A673 (cell line): Measurements from ENCODE around the gene HOXB1.

Experiments
- EZH2 ChIP-seq: fragments of 200-600 bp; sonication (generic); IDR thresholded peaks from 2 replicates; pipeline ENCODE4 v1.6.1; 2017; ENCODE audit warnings: borderline replicate concordance, low read depth, mild to moderate bottlenecking, mixed read lengths, antibody characterized with exemption, low read length; ENCODE audit not compliant: poor library complexity, severe bottlenecking
- TF ChIP-seq, protein P1 (sequence below): fragments of 300-800, 200-600 bp; sonication (generic); conservative IDR thresholded peaks from 2 replicates; pipeline ENCODE4 v1.5.1; 2017; ENCODE audit warnings: low read depth, mild to moderate bottlenecking, antibody characterized with exemption, low read length, moderate library complexity, mixed read lengths

DNA sequence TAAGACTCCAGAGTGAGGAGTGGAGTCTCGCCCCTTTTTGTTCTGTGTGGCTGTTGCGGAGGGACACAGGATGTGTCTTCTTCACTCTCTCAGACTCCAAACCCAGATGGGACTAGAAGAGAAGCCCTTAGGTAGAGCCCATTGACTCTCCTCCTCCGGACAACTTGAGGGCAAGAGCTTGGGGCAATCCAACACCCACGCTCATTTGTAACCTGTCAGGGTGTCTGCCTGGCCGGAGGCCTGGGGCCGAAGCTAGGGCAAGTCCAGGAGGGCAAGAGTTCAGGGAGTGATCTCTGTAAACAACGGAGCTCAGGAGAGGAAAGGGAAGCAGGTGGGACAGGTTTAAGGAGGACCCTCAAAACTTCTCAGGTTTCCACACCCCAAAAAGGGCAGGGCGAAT, 1.4 kb upstream of the HOXB1 start:
- TF ChIP-seq, protein P1, sequence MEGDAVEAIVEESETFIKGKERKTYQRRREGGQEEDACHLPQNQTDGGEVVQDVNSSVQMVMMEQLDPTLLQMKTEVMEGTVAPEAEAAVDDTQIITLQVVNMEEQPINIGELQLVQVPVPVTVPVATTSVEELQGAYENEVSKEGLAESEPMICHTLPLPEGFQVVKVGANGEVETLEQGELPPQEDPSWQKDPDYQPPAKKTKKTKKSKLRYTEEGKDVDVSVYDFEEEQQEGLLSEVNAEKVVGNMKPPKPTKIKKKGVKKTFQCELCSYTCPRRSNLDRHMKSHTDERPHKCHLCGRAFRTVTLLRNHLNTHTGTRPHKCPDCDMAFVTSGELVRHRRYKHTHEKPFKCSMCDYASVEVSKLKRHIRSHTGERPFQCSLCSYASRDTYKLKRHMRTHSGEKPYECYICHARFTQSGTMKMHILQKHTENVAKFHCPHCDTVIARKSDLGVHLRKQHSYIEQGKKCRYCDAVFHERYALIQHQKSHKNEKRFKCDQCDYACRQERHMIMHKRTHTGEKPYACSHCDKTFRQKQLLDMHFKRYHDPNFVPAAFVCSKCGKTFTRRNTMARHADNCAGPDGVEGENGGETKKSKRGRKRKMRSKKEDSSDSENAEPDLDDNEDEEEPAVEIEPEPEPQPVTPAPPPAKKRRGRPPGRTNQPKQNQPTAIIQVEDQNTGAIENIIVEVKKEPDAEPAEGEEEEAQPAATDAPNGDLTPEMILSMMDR, result no peak
- TF ChIP-seq EZH2, result no peak
